Stimulated activated CD8-positive, alpha-beta memory T cell treated with anti-CD3 and anti-CD28 coated beads, Interleukin-4, amount 100 ng/mL, for 24 hours (primary cell): ENCODE measurements around the gene MLN.

Experiments
- DNase-seq: peaks from one replicate; pipeline ENCODE4 v3.0.0-alpha.2; 2020; ENCODE audit warnings: low read depth

Gene MLN

GRCh38 chr6:33813990-33814985, 10.5 kb upstream of the MLN start:
- DNase-seq, result no peak

GRCh38 chr6:33813246-33813904, 9.6 kb upstream of the MLN start:
- no peak for DNase-seq

- no peak for DNase-seq
Observed at GRCh38 chr6:33812669-33813068, 8.9 kb upstream of the MLN start.

- no peak for DNase-seq
Observed at GRCh38 chr6:33809594-33809993, 5.8 kb upstream of the MLN start.

GRCh38 chr6:33808641-33809180, 4.9 kb upstream of the MLN start:
- no peak for DNase-seq

- DNase-seq, result no peak
Observed at GRCh38 chr6:33807606-33808005, 3.8 kb upstream of the MLN start.

GRCh38 chr6:33806841-33807240, 3.0 kb upstream of the MLN start:
- DNase-seq, result no peak

GRCh38 chr6:33802186-33802958, 1.4 kb downstream of the MLN start:
- DNase-seq, result no peak

- DNase-seq, result no peak
Observed at GRCh38 chr6:33801611-33802010, 2.2 kb downstream of the MLN start.

- no peak for DNase-seq
Observed at GRCh38 chr6:33800248-33800969, 3.4 kb downstream of the MLN start.

- no peak for DNase-seq
Observed at GRCh38 chr6:33799454-33800113, 4.2 kb downstream of the MLN start.

GRCh38 chr6:33798343-33798848, 5.4 kb downstream of the MLN start:
- no peak for DNase-seq

- DNase-seq, result no peak
Observed at GRCh38 chr6:33797626-33798342, 6.0 kb downstream of the MLN start.

- no peak for DNase-seq
Observed at GRCh38 chr6:33794910-33795623, 8.7 kb downstream of the MLN start.

GRCh38 chr6:33792981-33793380, 10.8 kb downstream of the MLN start:
- DNase-seq, result no peak

GRCh38 chr6:33791620-33792019, 12.2 kb downstream of the MLN start:
- no peak for DNase-seq

GRCh38 chr6:33790910-33791309, 12.9 kb downstream of the MLN start:
- no peak for DNase-seq

GRCh38 chr6:33790379-33790778, 13.4 kb downstream of the MLN start:
- DNase-seq, result no peak

GRCh38 chr6:33789550-33789895, 14.3 kb downstream of the MLN start:
- no peak for DNase-seq
